SK-N-SH (cell line): ENCODE data around the gene TSSK6. TPM values are rescaled to one million over a fixed set of nuclear protein-coding genes. Genes with fewer than 3 reads are reported as not detected.

Source experiments
- CTCF ChIA-PET: fragments of 300-600, 350-600 bp; formaldehyde crosslinking; extraction: SDS; loops from one replicate; lab custom pipeline; 2021; lab: Yijun Ruan, JAX
- POLR2A ChIA-PET: fragments of 350-600 bp; sonication (Branson Sonifier 250); formaldehyde crosslinking; extraction: SDS; loops from one replicate; lab custom pipeline; 2020; ENCODE audit warnings: antibody characterized with exemption, inconsistent platforms; lab: Yijun Ruan, JAX
- DNase-seq: peaks from one replicate; pipeline ENCODE4 v3.0.0; 2012
- H2AFZ ChIP-seq: fragments of 200-600 bp; sonication (generic); 2 replicates; pipeline ENCODE4 v1.8.1; 2016; ENCODE audit warnings: antibody characterized with exemption, mild to moderate bottlenecking, low read depth
- H3F3A ChIP-seq: fragments of 200-600 bp; sonication (generic); replicated peaks from 2 replicates; pipeline ENCODE3; 2016; ENCODE audit warnings: antibody characterized with exemption, mild to moderate bottlenecking; ENCODE audit not compliant: insufficient read depth
- H3K27ac ChIP-seq, 2 experiments: fragments of 200-500 bp in 1 of 2; fragments of 200-600 bp in 1 of 2; sonication (Bioruptor generic) in 1 of 2; sonication (generic), shearing (Covaris generic) in 1 of 2; 2 replicates each; pipeline versions ENCODE4 v1.5.1 to v1.6.1; 2014 to 2016; ENCODE audit warnings: low read depth in 2 of 2, inconsistent platforms in 1 of 2, low read length in 1 of 2, mild to moderate bottlenecking in 1 of 2, mixed read lengths in 1 of 2
- H3K27me3 ChIP-seq: fragments of 200-600 bp; sonication (generic), shearing (Covaris generic); 2 replicates; pipeline ENCODE4 v1.6.1; 2016; ENCODE audit warnings: mixed run types; ENCODE audit not compliant: insufficient read depth
- H3K36me3 ChIP-seq, 2 experiments: fragments of 200-500 bp in 1 of 2; fragments of 200-600 bp in 1 of 2; sonication (Bioruptor generic) in 1 of 2; sonication (generic) in 1 of 2; replicated peaks in 1 of 2; 2 replicates each; pipeline versions ENCODE3 to v1.5.1; 2014 to 2016; ENCODE audit warnings: low read length in 1 of 2, mild to moderate bottlenecking in 1 of 2; ENCODE audit not compliant: insufficient read depth in 2 of 2, control insufficient read depth in 1 of 2
- H3K4me1 ChIP-seq, 2 experiments: fragments of 200-500 bp in 1 of 2; fragments of 200-600 bp in 1 of 2; sonication (Bioruptor generic) in 1 of 2; sonication (generic), shearing (Covaris generic) in 1 of 2; 2 replicates each; pipeline versions ENCODE4 v1.5.1 to v1.6.1; 2014 to 2016; ENCODE audit warnings: low read depth in 1 of 2, low read length in 1 of 2, mixed run types in 1 of 2; ENCODE audit not compliant: insufficient read depth in 2 of 2, control insufficient read depth in 1 of 2
- H3K4me2 ChIP-seq: fragments of 200-600 bp; sonication (generic), shearing (Covaris generic); 2 replicates; pipeline ENCODE4 v1.6.1; 2017; ENCODE audit warnings: mixed run types
- H3K4me3 ChIP-seq, 2 experiments: fragments of 200-500 bp in 1 of 2; fragments of 200-600 bp in 1 of 2; sonication (Bioruptor generic) in 1 of 2; sonication (generic), shearing (Covaris generic) in 1 of 2; 2 replicates each; pipeline versions ENCODE4 v1.5.1 to v1.8.1; 2014 to 2016; ENCODE audit warnings: low read depth in 2 of 2, inconsistent platforms in 1 of 2, low read length in 1 of 2, mild to moderate bottlenecking in 1 of 2, mixed read lengths in 1 of 2, moderate library complexity in 1 of 2
- H3K79me2 ChIP-seq: fragments of 200-600 bp; sonication (generic); 2 replicates; pipeline ENCODE4 v1.8.1; 2017; ENCODE audit warnings: mild to moderate bottlenecking; ENCODE audit not compliant: insufficient read depth
- H3K9ac ChIP-seq: fragments of 200-600 bp; sonication (generic); 2 replicates; pipeline ENCODE4 v1.6.1; 2017; ENCODE audit warnings: mixed run types
- H3K9me2 ChIP-seq: fragments of 200-600 bp; sonication (generic); 2 replicates; pipeline ENCODE4 v1.6.1; 2017; ENCODE audit warnings: mixed run types
- H3K9me3 ChIP-seq: fragments of 200-600 bp; sonication (generic); 2 replicates; pipeline ENCODE4 v1.6.1; 2017; ENCODE audit warnings: mixed run types, mild to moderate bottlenecking, moderate library complexity
- H4K20me1 ChIP-seq: fragments of 200-600 bp; sonication (generic); 2 replicates; pipeline ENCODE4 v1.6.1; 2017; ENCODE audit warnings: mild to moderate bottlenecking, mixed run types; ENCODE audit not compliant: insufficient read depth
- CTCF ChIP-seq: fragments of 200-600 bp; sonication (generic); IDR thresholded peaks from 2 replicates; pipeline ENCODE4 v1.6.1; 2017; ENCODE audit warnings: antibody characterized with exemption, mild to moderate bottlenecking, moderate library complexity
- ELF1 ChIP-seq: IDR thresholded peaks from 2 replicates; pipeline ENCODE4 v1.4.0; 2012
- FOXJ3 ChIP-seq: sonication (generic); formaldehyde crosslinking; IDR thresholded peaks from 2 replicates; pipeline ENCODE4 v1.5.1; 2020; ENCODE audit warnings: mild to moderate bottlenecking, missing genetic modification reagents
- FOXM1 ChIP-seq: IDR thresholded peaks from 2 replicates; pipeline ENCODE4 v1.4.0; 2012; ENCODE audit warnings: low read depth, mild to moderate bottlenecking
- GABPA ChIP-seq: IDR thresholded peaks from 2 replicates; pipeline ENCODE4 v1.4.0; 2012; ENCODE audit warnings: low read depth, mild to moderate bottlenecking
- JUND ChIP-seq: IDR thresholded peaks from 2 replicates; pipeline ENCODE4 v1.4.0; 2012
- MXI1 ChIP-seq: IDR thresholded peaks from 2 replicates; pipeline ENCODE4 v1.6.1; 2012; ENCODE audit warnings: mild to moderate bottlenecking, low read depth, low read length, improper control_type of control experiment
- NFIC ChIP-seq: IDR thresholded peaks from 2 replicates; pipeline ENCODE4 v1.4.0; 2012; ENCODE audit warnings: borderline replicate concordance
- RAD21 ChIP-seq: IDR thresholded peaks from 2 replicates; pipeline ENCODE4 v1.6.1; 2012; ENCODE audit warnings: mild to moderate bottlenecking, low read length
- RCOR1 ChIP-seq: fragments of 150-350 bp; IDR thresholded peaks from 2 replicates; pipeline ENCODE4 v1.6.1; 2017; ENCODE audit warnings: antibody characterized with exemption, low read length
- SMC3 ChIP-seq: IDR thresholded peaks from 2 replicates; pipeline ENCODE4 v1.6.1; 2012; ENCODE audit warnings: low read depth, low read length, improper control_type of control experiment
- TAF1 ChIP-seq: IDR thresholded peaks from 2 replicates; pipeline ENCODE4 v1.6.1; 2012; ENCODE audit warnings: low read depth, mild to moderate bottlenecking, low read length, moderate library complexity, borderline replicate concordance
- TCF12 ChIP-seq: IDR thresholded peaks from 2 replicates; pipeline ENCODE4 v1.4.0; 2012
- TEAD4 ChIP-seq: IDR thresholded peaks from 2 replicates; pipeline ENCODE4 v1.4.0; 2012; ENCODE audit warnings: mild to moderate bottlenecking, borderline replicate concordance; ENCODE audit not compliant: insufficient read depth
- USF1 ChIP-seq: IDR thresholded peaks from 2 replicates; pipeline ENCODE4 v1.4.0; 2012; ENCODE audit warnings: low read depth, borderline replicate concordance
- ZBTB33 ChIP-seq: IDR thresholded peaks from 2 replicates; pipeline ENCODE4 v1.4.0; 2012; ENCODE audit warnings: low read depth, borderline replicate concordance
- WGBS: methylation state at CpG from one replicate; pipeline ENCODE4 v1.1.6; 2017; ENCODE audit warnings: low lambda C conversion rate; 5-methylcytosine and 5-hydroxymethylcytosine counted together
- polyA plus RNA-seq, 3 experiments: library from polyadenylated mRNA; depleted of rRNA; stranded (reverse); fragments of >200 nt; gene quantifications; 2 replicates each; pipeline ENCODE4 v1.2.3, GENCODE V29; 2012

The TSSK6 gene
- polyA plus RNA-seq, 1 of the 3 experiments (the other 2 are of a cell fraction) = 3.1 TPM

- Histone ChIP-seq H3K4me2 (no peak overlapping the region), H3K4me3 (no peak overlapping the region; a peak in 1 of 4 replicates), H3K36me3 (no peaks in the 10 kb centered on the region), H3K79me2 (no peaks in the 10 kb centered on the region), H2AFZ (no peak overlapping the region), H3K9ac (no peak overlapping the region), H3F3A (no peaks in the 10 kb centered on the region), H3K27ac (no peak overlapping the region), H3K27me3 (no peaks in the 10 kb centered on the region), H3K9me2 (no peaks in the 10 kb centered on the region), H3K4me1 (no peaks in the 10 kb centered on the region; a peak in 1 of 4 replicates), H3K9me3 (no peaks in the 10 kb centered on the region), H4K20me1 (no peaks in the 10 kb centered on the region)
- ChIA-PET POLR2A (interaction anchor here (1.3 kb wide), 1 partner anchor 76 kb away, joined by 3 read pairs; no protein-coding TSS in a partner anchor), CTCF (interaction anchor here (0.6 to 15.7 kb wide), 16 partner anchors 13 to 107 kb away, joined by 3 to 258 read pairs (median 4); partner anchors contain the start of genes CILP2, LPAR2 and YJEFN3)
- peak; percentile 83 for DNase-seq
- WGBS = 40% methylated on average over 1 of the region's 6 CpGs
- TF ChIP-seq FOXJ3 (CRISPR knock-in tag) (no peak), RCOR1 (no peak), GABPA (no peak), TEAD4 (no peak), CTCF (peak; percentile 61), NFIC (no peak), USF1 (no peak), ZBTB33 (no peak), ELF1 (no peak), FOXM1 (no peak), RAD21 (peak; percentile 50), MXI1 (no peak), SMC3 (peak; percentile 35; the same call in 1 of the 2 replicates)
Observed at GRCh38 chr19:19552798-19553197, 37.5 kb upstream of the TSSK6 start.

GRCh38 chr19:19551853-19552192 lies 36.5 kb upstream of the TSSK6 start:
- no peaks in the 10 kb centered on the region for H3K36me3 ChIP-seq
- H2AFZ ChIP-seq = no peak overlapping the region
- H3K9ac ChIP-seq = no peak overlapping the region
- no peaks in the 10 kb centered on the region for H3K27me3 ChIP-seq
- 89% methylated on average over 3 of the region's 14 CpGs for WGBS
- no peak for TF ChIP-seq TAF1
- no peak for TF ChIP-seq FOXJ3 (CRISPR knock-in tag)
- no peak for TF ChIP-seq TEAD4
- TF ChIP-seq TCF12 = no peak
- TF ChIP-seq JUND = no peak
- peaks cover 0 to 4% of the 10 kb centered on the region in 2 experiments; a peak in 1 of 4 replicates for H3K4me1 ChIP-seq
- no peak overlapping the region for H3K4me2 ChIP-seq
- H3K27ac ChIP-seq = no peak overlapping the region
- CTCF ChIA-PET = interaction anchor here (0.6 to 15.7 kb wide), 8 partner anchors 9 to 92 kb away, joined by 3 to 258 read pairs (median 8); partner anchors contain the start of genes CILP2, GMIP and YJEFN3
- H3K9me2 ChIP-seq = no peaks in the 10 kb centered on the region
- no peak for DNase-seq
- no peaks in the 10 kb centered on the region for H3F3A ChIP-seq
- POLR2A ChIA-PET = no interaction called here
- H3K79me2 ChIP-seq = no peaks in the 10 kb centered on the region
- no peak overlapping the region for H3K4me3 ChIP-seq
- no peaks in the 10 kb centered on the region for H3K9me3 ChIP-seq
- H4K20me1 ChIP-seq = no peaks in the 10 kb centered on the region
